ENCODE results near the gene MET. TPM values are rescaled to one million over a fixed set of nuclear protein-coding genes. Genes with fewer than 3 reads are reported as not detected.
"Not testable (repeated sequence)": the region's sequence is repeated elsewhere in the genome, so short reads cannot be mapped to it uniquely, and the experiment has no call there.

Gene MET
- total RNA-seq, 1 donor from 2014 or later, result 0.68 TPM

DNA sequence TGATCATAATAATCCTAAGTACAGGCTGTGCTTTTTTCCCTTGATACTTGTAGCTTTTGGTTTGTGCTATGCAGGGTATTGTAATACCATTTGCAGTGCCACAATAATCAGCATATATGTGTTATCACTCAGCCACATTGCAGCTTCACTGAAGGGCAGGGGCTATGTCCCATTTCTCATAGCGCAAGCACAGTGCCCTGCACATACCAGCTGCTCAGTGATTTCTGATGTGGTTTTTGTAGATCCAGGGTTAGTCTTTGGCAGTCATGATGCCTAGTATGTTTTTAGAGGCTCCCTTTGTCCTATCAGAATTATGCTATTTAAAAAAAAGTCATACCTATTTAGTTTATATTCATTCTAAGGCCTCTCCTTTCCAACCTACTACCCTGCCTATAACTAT, 25.8 kb downstream of the MET start:
- intact Hi-C loops (cut with micrococcal nuclease), result no loop called here

DNA sequence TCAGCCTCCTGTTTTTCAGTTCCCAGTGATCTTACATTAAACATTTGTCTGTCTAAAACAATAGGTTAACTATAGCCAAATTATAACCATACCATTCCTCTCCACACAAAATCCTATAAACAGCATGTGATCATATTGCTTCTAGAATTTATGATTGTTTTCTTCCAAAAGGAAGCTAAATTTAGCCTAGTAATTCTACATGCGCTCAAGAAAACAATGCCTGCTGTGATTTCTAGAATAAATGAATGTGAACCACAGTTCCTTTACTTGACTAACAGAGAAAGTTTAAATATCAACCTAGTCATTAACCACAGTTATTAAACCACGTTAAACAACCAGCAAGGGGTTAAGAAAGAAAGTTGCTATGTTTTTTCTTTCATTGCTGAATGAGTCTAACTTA, 26.4 kb downstream of the MET start:
- intact Hi-C loops (cut with micrococcal nuclease), result no loop called here

GRCh38 chr7:116698930-116699721, 27.1 kb downstream of the MET start:
- intact Hi-C loops (cut with micrococcal nuclease), result no loop called here

DNA sequence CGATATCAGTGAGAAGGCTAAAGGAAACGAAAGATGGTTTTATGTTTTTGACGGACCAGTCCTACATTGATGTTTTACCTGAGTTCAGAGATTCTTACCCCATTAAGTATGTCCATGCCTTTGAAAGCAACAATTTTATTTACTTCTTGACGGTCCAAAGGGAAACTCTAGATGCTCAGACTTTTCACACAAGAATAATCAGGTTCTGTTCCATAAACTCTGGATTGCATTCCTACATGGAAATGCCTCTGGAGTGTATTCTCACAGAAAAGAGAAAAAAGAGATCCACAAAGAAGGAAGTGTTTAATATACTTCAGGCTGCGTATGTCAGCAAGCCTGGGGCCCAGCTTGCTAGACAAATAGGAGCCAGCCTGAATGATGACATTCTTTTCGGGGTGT, 27.7 kb downstream of the MET start:
- intact Hi-C loops (cut with micrococcal nuclease), result no loop called here

GRCh38 chr7:116702046-116702785, 30.2 kb downstream of the MET start:
- intact Hi-C loops (cut with micrococcal nuclease), result no loop called here

- intact Hi-C loops (cut with micrococcal nuclease), result no loop called here
These were observed 32.7 kb downstream of the MET start for GRCh38 chr7:116704650-116705228.

- intact Hi-C loops (cut with micrococcal nuclease), result no loop called here
These were observed 33.4 kb downstream of the MET start for GRCh38 chr7:116705419-116705818.

GRCh38 chr7:116706668-116707126, 34.7 kb downstream of the MET start:
- intact Hi-C loops (cut with micrococcal nuclease), result no loop called here

GRCh38 chr7:116707289-116707688, 35.3 kb downstream of the MET start:
- intact Hi-C loops (cut with micrococcal nuclease), result no loop called here

GRCh38 chr7:116708248-116708647, 36.3 kb downstream of the MET start:
- intact Hi-C loops (cut with micrococcal nuclease), result no loop called here

DNA sequence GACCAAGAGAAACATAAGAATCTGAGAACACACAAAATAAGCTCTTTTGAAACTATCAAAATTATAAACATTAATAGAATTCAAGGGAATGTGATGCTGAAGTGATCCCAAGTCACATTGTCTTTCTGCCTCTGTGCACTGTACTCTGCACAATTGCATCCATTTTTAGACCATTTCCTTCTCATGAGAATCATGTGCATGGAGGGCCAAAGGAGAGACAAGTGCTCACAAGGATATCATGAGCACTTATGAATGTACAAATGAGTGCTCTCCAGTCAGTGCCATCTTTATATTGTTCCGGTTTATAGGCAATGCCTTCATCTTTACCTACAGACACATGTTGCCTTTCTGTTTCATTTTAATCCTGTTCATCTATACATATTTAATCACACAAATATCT, 36.9 kb downstream of the MET start:
- intact Hi-C loops (cut with micrococcal nuclease), result no loop called here

- intact Hi-C loops (cut with micrococcal nuclease), result no loop called here
These were observed 37.3 kb downstream of the MET start for GRCh38 chr7:116709336-116709735.

DNA sequence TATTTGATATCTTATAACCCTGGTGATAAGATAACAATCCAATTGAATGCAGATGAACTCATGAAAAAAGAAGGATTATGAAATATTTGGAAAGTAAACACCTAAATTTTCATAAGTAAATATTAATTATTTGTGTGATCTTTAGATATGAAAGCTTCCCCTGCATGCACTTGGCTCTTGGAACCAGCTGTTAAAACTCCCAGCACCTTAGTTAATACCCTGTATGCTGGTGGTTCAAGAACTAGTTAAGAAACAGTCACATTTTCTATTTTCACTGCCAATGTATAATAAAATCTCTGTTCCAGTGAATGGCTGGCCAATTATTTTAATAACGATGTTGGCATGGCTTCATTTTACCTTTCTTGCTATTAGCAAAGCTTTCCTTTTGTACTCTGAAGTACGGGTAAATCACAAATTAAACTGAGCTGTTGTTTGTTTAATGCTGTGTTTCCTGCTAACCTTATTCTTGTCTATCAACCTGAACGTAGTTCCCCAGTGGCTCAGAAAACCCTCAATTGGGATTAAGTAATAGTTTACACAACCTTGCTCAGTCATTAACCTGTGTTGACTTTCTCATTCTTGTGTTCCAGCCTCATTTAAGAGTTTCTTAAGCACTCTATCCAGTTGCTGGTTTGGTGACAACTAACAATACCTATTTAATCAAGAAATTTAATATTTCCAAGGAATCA, 38.9 kb downstream of the MET start:
- intact Hi-C loops (cut with micrococcal nuclease), result no loop called here

GRCh38 chr7:116711790-116712189, 39.8 kb downstream of the MET start:
- intact Hi-C loops (cut with micrococcal nuclease), result no loop called here

DNA sequence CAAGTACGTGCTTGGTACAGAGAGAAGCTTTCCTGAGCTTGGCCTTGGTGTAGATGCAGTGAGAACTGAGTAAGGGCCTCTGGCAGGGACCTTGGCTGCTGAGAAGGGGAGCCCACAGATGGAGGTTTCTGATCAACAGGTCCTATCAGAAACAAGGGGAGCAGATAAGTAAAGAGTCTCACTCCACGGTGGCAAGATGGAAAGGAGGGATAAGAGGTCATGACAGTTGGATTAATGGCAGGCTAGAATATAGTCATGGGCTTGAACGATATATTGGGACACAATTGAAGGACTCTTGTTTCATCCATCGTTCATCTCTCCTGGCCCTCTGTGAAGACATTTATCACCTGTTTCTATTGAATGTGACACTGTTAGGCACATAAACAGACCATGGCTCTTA, 41.5 kb downstream of the MET start:
- intact Hi-C loops (cut with micrococcal nuclease), result no loop called here

GRCh38 chr7:116713918-116714317, 41.9 kb downstream of the MET start:
- intact Hi-C loops (cut with micrococcal nuclease), result no loop called here

DNA sequence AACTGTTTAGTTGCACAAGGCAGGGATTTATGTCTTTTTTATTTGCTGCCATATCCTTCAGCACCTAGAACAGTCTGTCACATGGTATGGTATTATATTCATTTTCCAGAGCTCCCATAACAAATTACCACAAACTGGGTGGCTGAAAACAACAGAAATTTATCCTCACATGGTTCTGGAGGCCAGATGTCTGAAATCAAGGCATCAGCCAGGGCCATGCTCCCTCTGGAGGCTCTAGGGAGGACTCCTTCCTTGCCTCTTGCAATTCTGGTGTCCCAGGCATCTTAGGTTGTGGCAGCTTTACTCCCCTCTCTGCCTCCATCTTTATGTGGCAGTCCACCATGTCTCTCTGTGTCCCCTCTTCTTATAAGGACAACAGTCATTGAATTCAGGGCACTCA, 43.1 kb downstream of the MET start:
- intact Hi-C loops (cut with micrococcal nuclease), result no loop called here

DNA sequence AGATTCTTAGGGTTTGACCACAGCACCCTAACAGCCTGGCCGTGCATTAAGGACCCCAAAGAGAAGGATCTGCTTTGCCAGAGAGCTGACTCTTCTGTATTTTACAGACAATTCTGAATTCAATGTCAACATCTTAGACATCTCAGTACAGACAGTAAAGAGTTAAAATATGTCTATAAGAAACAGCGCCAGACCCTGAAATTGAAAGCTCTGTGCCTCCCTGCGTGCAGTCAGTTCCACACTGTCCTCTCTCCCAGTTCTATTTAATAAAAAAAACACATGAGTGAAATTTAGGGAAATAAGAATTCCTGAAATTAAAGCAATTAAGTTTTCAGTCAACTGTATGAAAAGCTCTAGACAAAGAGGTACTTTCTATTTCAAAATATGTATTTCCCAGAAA, 45.1 kb downstream of the MET start:
- intact Hi-C loops (cut with micrococcal nuclease), result no loop called here

- intact Hi-C loops (cut with micrococcal nuclease), result not testable (repeated sequence)
These were observed 52.0 kb downstream of the MET start for GRCh38 chr7:116723959-116724529.

GRCh38 chr7:116724560-116725231, 52.7 kb downstream of the MET start:
- intact Hi-C loops (cut with micrococcal nuclease), result no loop called here

GRCh38 chr7:116726149-116726548, 54.2 kb downstream of the MET start:
- intact Hi-C loops (cut with micrococcal nuclease), result no loop called here
